Adipose tissue (tissue), 3 donors: ENCODE data around the gene RANGAP1. TPM values are rescaled to one million over a fixed set of nuclear protein-coding genes. Genes with fewer than 3 reads are reported as not detected.

Source experiments
- H3K27ac ChIP-seq: one replicate; pipeline ENCODE4 v1.5.1; 2013; ENCODE audit warnings: low read depth, low read length
- WGBS, 3 donors: extraction: QIAGEN DNeasy Blood & Tissue Kit; methylation state at CpG; one replicate each; pipeline ENCODE4 v1.1.7; 2013; 5-methylcytosine and 5-hydroxymethylcytosine counted together
- polyA plus RNA-seq, 3 donors: library from polyadenylated mRNA; stranded (reverse); fragments of 200-250 nt; gene quantifications; one replicate each; pipeline ENCODE4 v1.2.3, GENCODE V29; 2013
- donor health status: healthy with polysubstance abuse.
- donor health status: Bipolar disorder and iron deficiency.
- donor health status: healthy.

RANGAP1 gene
- polyA plus RNA-seq, 3 donors: 23.8 to 34.3 (median 33.1) TPM

GRCh38 chr22:41241133-41241676, 44.8 kb downstream of the RANGAP1 start:
- no peak overlapping the region for H3K27ac ChIP-seq
- 82 to 92% (median 91%) methylated on average over 7 of the region's 7 CpGs for WGBS, 3 donors

DNA sequence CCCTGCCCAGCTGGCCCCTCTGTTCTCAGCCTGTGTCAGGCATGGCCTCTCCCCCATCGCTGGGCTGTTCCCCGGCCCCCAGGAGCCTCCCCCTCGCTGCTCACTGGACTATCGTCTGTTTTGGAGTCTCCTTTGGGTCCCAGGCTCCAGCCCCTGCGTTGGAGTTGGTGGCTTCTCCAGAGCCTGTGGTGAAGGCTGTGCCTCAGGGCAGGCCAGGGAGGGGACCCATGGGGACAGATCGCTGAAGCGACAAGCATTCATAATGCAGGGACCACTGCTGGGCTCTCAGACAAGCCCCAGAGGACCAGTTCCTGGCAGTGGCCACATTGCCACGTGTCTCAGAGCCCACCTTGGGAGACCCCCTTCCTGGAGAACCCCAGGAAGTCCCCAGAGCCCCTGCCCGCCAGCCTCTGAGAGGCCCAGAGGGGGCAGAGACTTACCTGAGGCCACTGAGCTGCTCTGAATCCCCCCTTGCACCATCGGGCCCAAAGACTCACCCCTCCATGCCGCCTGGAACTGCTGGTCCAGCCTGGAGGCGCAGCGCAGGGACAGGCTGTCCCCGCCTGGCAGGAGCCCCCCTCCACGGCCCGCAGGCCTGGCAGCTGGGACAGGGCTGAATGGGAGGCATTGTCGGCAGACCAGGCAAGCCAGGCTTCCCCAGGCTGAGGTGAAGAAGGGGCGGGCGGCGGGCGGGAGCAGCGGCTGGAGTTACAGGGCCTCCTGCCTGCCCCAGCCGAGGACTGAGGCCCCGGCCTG, 45.4 kb downstream of the RANGAP1 start, which contains the start of gene CHADL:
Gene CHADL, minus strand, starts transcription at position 555 of the 756 bp plus-strand sequence. Its CDS starts 50 bp downstream, at position 505.
- whole genome bisulfite sequencing, 3 donors: 53 to 70% (median 63%) methylated on average over 19 to 24 of the region's 24 CpGs
- H3K27ac ChIP-seq: no peak within 1 kb of the TSS

GRCh38 chr22:41239443-41240128, 46.4 kb downstream of the RANGAP1 start:
- no peak overlapping the region for H3K27ac ChIP-seq
- WGBS, 3 donors: 76 to 82% (median 80%) methylated on average over 16 of the region's 16 CpGs

- WGBS, 3 donors: 90 to 96% (median 93%) methylated on average over 27 to 32 of the region's 32 CpGs
Observed at GRCh38 chr22:41238570-41239442, 47.2 kb downstream of the RANGAP1 start.

GRCh38 chr22:41237707-41238569, 48.0 kb downstream of the RANGAP1 start:
- H3K27ac ChIP-seq: no peak overlapping the region
- 17 to 25% (median 22%) methylated on average over 68 to 96 of the region's 97 CpGs for WGBS, 3 donors

More at GRCh38 chr22:41238570-41239442, 47.2 kb downstream of the RANGAP1 start:
- H3K27ac ChIP-seq: no peak overlapping the region

- H3K27ac ChIP-seq: no peak overlapping the region
- WGBS, 3 donors: 45 to 58% (median 57%) methylated on average over 33 of the region's 33 CpGs
Observed at GRCh38 chr22:41237036-41237706, 48.8 kb downstream of the RANGAP1 start.

GRCh38 chr22:41234815-41235695, 50.9 kb downstream of the RANGAP1 start:
- no peak overlapping the region for H3K27ac ChIP-seq
- 77 to 85% (median 83%) methylated on average over 19 of the region's 19 CpGs for WGBS, 3 donors

DNA sequence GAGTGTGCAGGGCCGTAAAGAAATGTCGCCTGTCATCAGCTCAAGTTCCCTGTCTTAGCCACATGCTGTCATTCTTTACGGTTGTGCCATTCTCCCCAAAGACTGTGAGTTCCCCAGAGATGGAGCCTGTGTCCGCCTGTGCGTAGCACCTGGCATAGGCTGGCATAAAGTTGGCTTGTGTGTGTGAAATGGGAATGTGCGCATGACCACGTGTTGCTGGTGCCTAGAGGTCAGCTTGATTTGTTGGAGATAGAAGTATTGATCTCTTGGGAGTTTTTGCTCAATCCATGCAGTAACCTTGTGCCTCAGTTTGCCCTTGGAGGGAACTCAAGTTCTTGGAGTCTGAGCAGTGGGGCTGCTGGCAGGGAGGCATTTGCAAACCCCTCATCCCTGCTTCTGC, 54.6 kb downstream of the RANGAP1 start:
- WGBS, 3 donors: 78 to 84% (median 79%) methylated on average over 7 of the region's 7 CpGs
- H3K27ac ChIP-seq: no peak overlapping the region

DNA sequence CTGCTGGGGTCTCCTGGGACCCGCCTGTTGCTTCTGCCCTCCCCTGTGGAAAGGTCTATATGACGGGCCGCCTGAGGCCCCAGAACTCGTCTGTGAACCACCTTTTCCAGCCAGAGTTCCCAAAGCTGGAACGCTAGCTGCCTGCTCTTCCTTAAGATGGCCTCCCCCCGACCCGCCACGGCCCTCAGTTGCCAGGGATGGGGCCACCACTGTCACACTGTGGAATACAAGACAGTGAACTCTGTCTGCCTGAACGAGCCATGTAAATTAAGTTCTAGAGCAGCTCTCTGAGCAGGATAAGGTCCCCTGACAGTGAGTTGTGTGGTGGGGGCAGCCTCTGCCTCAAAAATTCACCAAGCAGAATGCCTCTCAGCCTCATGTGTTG, 55.6 kb downstream of the RANGAP1 start:
- 83 to 92% (median 87%) methylated on average over 9 of the region's 9 CpGs for WGBS, 3 donors
- no peak overlapping the region for H3K27ac ChIP-seq

DNA sequence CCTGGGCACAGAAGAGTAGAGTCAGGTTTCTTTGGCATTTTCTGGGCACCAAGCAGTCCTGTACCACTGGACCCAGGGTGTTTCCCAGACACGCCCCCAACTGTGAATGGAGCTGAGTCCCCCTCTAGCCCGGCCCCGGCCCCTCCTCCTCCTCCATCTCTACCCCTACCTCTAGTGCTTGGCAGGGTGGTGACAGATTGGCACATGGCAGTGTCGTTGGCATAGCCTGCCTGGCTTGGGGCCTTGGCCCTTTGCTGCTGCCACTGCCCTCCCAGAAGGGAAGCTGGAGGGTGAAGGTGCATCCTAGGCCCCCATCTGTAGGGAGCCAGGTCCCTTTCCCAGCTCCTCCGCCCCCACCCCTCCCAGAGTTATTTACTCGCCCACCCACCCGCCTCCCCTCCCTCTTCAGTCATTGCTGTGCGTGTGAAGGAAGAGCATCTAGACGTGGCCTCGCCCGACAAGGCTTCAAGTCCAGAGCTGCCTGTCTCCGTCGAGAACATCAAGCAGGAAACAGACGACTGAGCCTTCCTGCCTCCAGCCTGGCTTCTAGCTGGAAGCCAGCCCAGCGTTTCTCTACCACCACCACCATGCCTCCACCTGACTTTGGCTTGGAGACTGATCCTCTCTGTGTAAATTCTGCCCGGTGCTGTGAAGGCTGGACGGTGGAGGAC, 56.1 kb downstream of the RANGAP1 start:
- H3K27ac ChIP-seq: no peak overlapping the region
- 51 to 76% (median 55%) methylated on average over 16 to 17 of the region's 17 CpGs for WGBS, 3 donors

DNA sequence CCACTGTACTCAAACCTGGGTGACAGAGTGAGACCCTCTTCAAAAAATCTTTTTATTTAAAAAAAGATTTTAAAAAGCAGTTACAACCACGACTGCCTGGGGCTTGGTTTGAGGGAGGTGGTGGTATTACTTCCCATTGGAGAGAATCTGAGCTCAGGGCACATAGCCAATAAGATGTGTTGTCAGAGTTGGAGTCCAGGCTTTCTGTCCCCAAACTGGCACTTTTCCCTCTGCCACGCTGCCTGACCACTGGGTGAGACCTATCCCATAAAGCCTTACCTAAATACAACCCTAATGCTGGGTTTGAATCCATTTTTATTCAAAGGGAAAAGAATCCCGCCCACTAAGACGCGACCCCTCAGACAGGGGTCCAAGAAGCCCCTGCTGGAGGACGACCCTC, 56.8 kb downstream of the RANGAP1 start:
- WGBS, 3 donors: 86 to 91% (median 89%) methylated on average over 6 of the region's 6 CpGs
- H3K27ac ChIP-seq: no peak overlapping the region

GRCh38 chr22:41226723-41227655, 59.0 kb downstream of the RANGAP1 start:
- H3K27ac ChIP-seq: no peak overlapping the region
- WGBS, 3 donors: 90 to 93% (median 91%) methylated on average over 26 of the region's 26 CpGs

- H3K27ac ChIP-seq: no peak overlapping the region
- WGBS, 3 donors: 81 to 94% (median 89%) methylated on average over 7 of the region's 7 CpGs
Observed at GRCh38 chr22:41223535-41223934, 62.5 kb downstream of the RANGAP1 start.

DNA sequence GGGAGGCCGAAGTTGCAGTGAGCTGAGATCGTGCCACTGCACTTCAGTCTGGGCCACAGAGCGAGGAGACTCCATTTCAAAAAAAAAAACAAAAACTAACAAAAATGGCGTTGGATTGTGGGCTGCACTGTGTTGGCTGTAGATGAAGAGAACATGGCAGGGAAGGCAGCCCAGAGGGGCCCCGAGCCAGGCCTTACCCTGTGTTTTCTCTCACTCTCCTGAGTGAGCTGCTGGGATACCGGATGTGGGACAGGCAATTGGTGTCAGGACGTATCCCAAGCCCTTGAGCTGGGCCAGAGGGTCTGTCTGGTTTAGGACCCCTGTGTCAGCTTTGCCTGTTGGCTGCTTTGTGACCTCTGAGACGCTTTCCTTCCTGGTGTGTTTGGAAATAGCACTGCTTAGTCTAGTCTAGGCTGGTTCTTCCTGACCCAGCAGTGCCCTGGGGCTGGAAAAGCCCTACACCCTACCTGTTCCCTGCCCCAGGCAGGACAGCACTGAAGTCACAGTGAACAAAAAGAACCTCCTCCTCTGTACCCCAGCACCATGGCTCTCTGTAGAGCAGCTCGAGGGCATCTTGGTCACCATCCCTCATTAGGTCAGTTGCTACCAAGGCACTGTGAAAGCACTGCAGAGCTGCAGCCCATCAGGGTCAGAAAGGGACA, 63.0 kb downstream of the RANGAP1 start:
- 91 to 96% (median 92%) methylated on average over 9 of the region's 9 CpGs for WGBS, 3 donors
- no peak overlapping the region for H3K27ac ChIP-seq
